T47D (cell line): ENCODE measurements around the gene DDAH2.

Experiments used
- DNase-seq, 2 experiments: peaks; one replicate each; pipeline versions ENCODE4 v3.0.0 to v3.0.0-alpha.2; 2011 to 2012; ENCODE audit warnings: low read depth in 1 of 2, low spot score in 1 of 2
- JUND ChIP-seq: IDR thresholded peaks from 2 replicates; pipeline ENCODE4 v1.6.1; 2012; ENCODE audit warnings: low read depth
- in situ Hi-C: cut with HindIII; loops from 2 replicates; pipeline ENCODE4 v1.10.0; 2016; ENCODE audit warnings: low sequenced_read_pairs, low pct_unique_long_range_greater_than_20kb

Gene DDAH2

GRCh38 chr6:31700740-31701401, 28.2 kb downstream of the DDAH2 start:
- no peak for TF ChIP-seq JUND
- in situ Hi-C loops = no loop called here
- no peak for DNase-seq

GRCh38 chr6:31697555-31697954, 31.5 kb downstream of the DDAH2 start:
- in situ Hi-C loops = no loop called here
- DNase-seq = no peak
- no peak for TF ChIP-seq JUND

GRCh38 chr6:31693535-31693934, 35.6 kb downstream of the DDAH2 start:
- in situ Hi-C loops = no loop called here
- DNase-seq = no peak
- TF ChIP-seq JUND = no peak

GRCh38 chr6:31692886-31693285, 36.2 kb downstream of the DDAH2 start:
- DNase-seq = no peak
- in situ Hi-C loops = no loop called here
- TF ChIP-seq JUND = no peak

GRCh38 chr6:31692353-31692752, 36.7 kb downstream of the DDAH2 start:
- no peak for TF ChIP-seq JUND
- no peak for DNase-seq
- in situ Hi-C loops = no loop called here

GRCh38 chr6:31691564-31692108, 37.5 kb downstream of the DDAH2 start:
- in situ Hi-C loops = no loop called here
- DNase-seq = no peak
- no peak for TF ChIP-seq JUND

GRCh38 chr6:31691078-31691463, 38.0 kb downstream of the DDAH2 start:
- no peak for TF ChIP-seq JUND
- DNase-seq = no peak
- in situ Hi-C loops = no loop called here

- no peak for DNase-seq
- TF ChIP-seq JUND = no peak
- in situ Hi-C loops = no loop called here
Observed at GRCh38 chr6:31690231-31691077, 38.6 kb downstream of the DDAH2 start.

GRCh38 chr6:31689249-31690110, 39.6 kb downstream of the DDAH2 start:
- in situ Hi-C loops = no loop called here
- DNase-seq = no peak
- TF ChIP-seq JUND = no peak

- no peak for DNase-seq
- TF ChIP-seq JUND = no peak
- in situ Hi-C loops = no loop called here
Observed at GRCh38 chr6:31687860-31688693, 41.0 kb downstream of the DDAH2 start.

- DNase-seq = no peak
- TF ChIP-seq JUND = no peak
- in situ Hi-C loops = no loop called here
Observed at GRCh38 chr6:31687321-31687720, 41.8 kb downstream of the DDAH2 start.

GRCh38 chr6:31686483-31686882, 42.6 kb downstream of the DDAH2 start:
- DNase-seq = no peak
- TF ChIP-seq JUND = no peak
- in situ Hi-C loops = no loop called here
